Upper lobe of left lung (tissue), 6 donors: ENCODE measurements around the gene DYNC2I2. TPM values are rescaled to one million over a fixed set of nuclear protein-coding genes. Genes with fewer than 3 reads are reported as not detected.

ENCODE experiments used
- ATAC-seq, 2 donors: fragments of 200-7000 bp; cut with Tn5 transposase; one replicate each; pipeline ENCODE4 v1.9.1; 2022; ENCODE audit warnings: mild to moderate bottlenecking in 2 of 2, moderate library complexity in 2 of 2; ENCODE audit not compliant: low FRiP score in 2 of 2
- DNase-seq, 2 donors: peaks; one replicate each; pipeline ENCODE4 v3.0.0-alpha.2; 2019 to 2020
- H3K27ac ChIP-seq, 4 donors: fragments of 200-600 bp; sonication (generic); one replicate each; pipeline ENCODE4 v1.5.1; 2016 to 2019
- H3K27me3 ChIP-seq, 4 donors: fragments of 200-600 bp; sonication (generic); one replicate each; pipeline ENCODE4 v1.5.1; 2017 to 2019
- H3K36me3 ChIP-seq, 4 donors: fragments of 200-600 bp; sonication (generic); one replicate each; pipeline ENCODE4 v1.5.1; 2016 to 2019
- H3K4me1 ChIP-seq, 4 donors: fragments of 200-600 bp; sonication (generic); one replicate each; pipeline ENCODE4 v1.5.1; 2018 to 2019
- H3K4me3 ChIP-seq, 4 donors: fragments of 200-600 bp; sonication (generic); one replicate each; pipeline ENCODE4 v1.5.1; 2017 to 2019; ENCODE audit warnings: mild to moderate bottlenecking in 2 of 4, moderate library complexity in 1 of 4
- H3K9me3 ChIP-seq, 4 donors: fragments of 200-600 bp; sonication (generic); one replicate each; pipeline ENCODE4 v1.5.1; 2018 to 2019
- EP300 ChIP-seq, 4 donors: sonication (generic); formaldehyde crosslinking; IDR thresholded peaks; one replicate each; pipeline ENCODE4 v1.5.1; 2017; ENCODE audit warnings: antibody characterized with exemption in 4 of 4, control low read depth in 2 of 4
- POLR2A ChIP-seq, 4 donors: fragments of 450-650 bp; IDR thresholded peaks; one replicate each; pipeline ENCODE4 v1.5.1; 2016 to 2017; ENCODE audit warnings: antibody characterized with exemption in 4 of 4, mild to moderate bottlenecking in 2 of 4
- POLR2AphosphoS5 ChIP-seq, 2 donors: sonication (generic); formaldehyde crosslinking; IDR thresholded peaks; one replicate each; pipeline ENCODE4 v1.5.1; 2017; ENCODE audit warnings: antibody characterized with exemption in 2 of 2
- WGBS, 2 donors: methylation state at CpG; one replicate each; pipeline ENCODE4 v1.1.5; 2017 to 2018; 5-methylcytosine and 5-hydroxymethylcytosine counted together
- total RNA-seq, 6 donors: library from RNA; depleted of rRNA in 4 of 6; stranded (reverse); fragments of >200 nt in 4 of 6; gene quantifications; one replicate each; pipeline versions ENCODE4 v1.1.0 to v1.2.1, GENCODE V29; 2016 to 2021
- TF ChIP-seq, protein P1 (sequence below), 6 experiments: fragments of 450-650 bp in 4 of 6; fragments of 200-600 bp in 2 of 6; sonication (generic) in 2 of 6; IDR thresholded peaks; one replicate each; pipeline ENCODE4 v1.5.1; 2016 to 2019; ENCODE audit warnings: antibody characterized with exemption in 6 of 6
- donor health status: DM: no; HTN: no; CAD: no; lungs with moderate emphysema.
- donor health status: DM: no; HTN: yes; CAD: no; lungs with severe emphysema.

Gene DYNC2I2
- total RNA-seq, 6 donors from 2014 or later, result 47.8 to 105 (median 76.8) TPM

DNA sequence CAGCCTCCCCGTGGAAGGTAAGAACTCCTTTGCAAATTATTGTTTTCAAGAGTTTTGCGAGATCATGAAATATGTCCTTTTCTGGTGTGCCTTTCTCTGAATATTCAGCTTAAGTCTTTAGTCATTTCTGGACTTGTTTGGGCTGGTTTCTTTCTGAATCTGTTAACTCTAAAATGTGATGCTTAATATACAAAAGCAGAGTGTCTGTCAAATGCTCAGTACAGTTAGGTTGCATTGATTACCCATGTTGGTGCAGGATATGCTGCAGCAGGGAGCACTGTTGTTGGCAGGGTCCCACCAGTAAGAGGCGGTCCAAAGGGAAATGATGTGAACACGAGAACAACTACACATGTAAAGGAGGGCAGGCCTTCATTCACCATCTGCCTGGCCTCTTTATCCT, 56.5 kb downstream of the DYNC2I2 start:
- H3K27me3 ChIP-seq, result no peaks in the 10 kb centered on the region
- H3K9me3 ChIP-seq, result no peaks in the 10 kb centered on the region
- DNase-seq, result no peak
- no peak overlapping the region for H3K27ac ChIP-seq
- H3K4me3 ChIP-seq, result no peak overlapping the region
- H3K4me1 ChIP-seq, result no peaks in the 10 kb centered on the region
- TF ChIP-seq, protein P1, sequence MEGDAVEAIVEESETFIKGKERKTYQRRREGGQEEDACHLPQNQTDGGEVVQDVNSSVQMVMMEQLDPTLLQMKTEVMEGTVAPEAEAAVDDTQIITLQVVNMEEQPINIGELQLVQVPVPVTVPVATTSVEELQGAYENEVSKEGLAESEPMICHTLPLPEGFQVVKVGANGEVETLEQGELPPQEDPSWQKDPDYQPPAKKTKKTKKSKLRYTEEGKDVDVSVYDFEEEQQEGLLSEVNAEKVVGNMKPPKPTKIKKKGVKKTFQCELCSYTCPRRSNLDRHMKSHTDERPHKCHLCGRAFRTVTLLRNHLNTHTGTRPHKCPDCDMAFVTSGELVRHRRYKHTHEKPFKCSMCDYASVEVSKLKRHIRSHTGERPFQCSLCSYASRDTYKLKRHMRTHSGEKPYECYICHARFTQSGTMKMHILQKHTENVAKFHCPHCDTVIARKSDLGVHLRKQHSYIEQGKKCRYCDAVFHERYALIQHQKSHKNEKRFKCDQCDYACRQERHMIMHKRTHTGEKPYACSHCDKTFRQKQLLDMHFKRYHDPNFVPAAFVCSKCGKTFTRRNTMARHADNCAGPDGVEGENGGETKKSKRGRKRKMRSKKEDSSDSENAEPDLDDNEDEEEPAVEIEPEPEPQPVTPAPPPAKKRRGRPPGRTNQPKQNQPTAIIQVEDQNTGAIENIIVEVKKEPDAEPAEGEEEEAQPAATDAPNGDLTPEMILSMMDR (IDR thresholded peaks at IDR 0.05), result no peak
- TF ChIP-seq EP300 (IDR thresholded peaks at IDR 0.05), result no peak
- TF ChIP-seq POLR2AphosphoS5 (IDR thresholded peaks at IDR 0.05), result no peak
- TF ChIP-seq POLR2A (IDR thresholded peaks at IDR 0.05), result no peak
- peaks cover 42 to 100% (median 93%) of the 10 kb centered on the region in 4 donors for H3K36me3 ChIP-seq
- 85 to 86% methylated on average over 4 of the region's 4 CpGs for WGBS, 2 donors
- ATAC-seq, result no peak

- TF ChIP-seq POLR2AphosphoS5 (IDR thresholded peaks at IDR 0.05) (no peak), EP300 (IDR thresholded peaks at IDR 0.05) (no peak), POLR2A (IDR thresholded peaks at IDR 0.05) (no peak)
- TF ChIP-seq, protein P1 (IDR thresholded peaks at IDR 0.05), result no peak
- Histone ChIP-seq H3K4me3 (no peak overlapping the region), H3K9me3 (no peaks in the 10 kb centered on the region), H3K4me1 (no peaks in the 10 kb centered on the region), H3K27me3 (no peaks in the 10 kb centered on the region), H3K27ac (no peak overlapping the region), H3K36me3 (peaks cover 66 to 100% (median 93%) of the 10 kb centered on the region in 4 donors)
- ATAC-seq (no peak), DNase-seq (no peak)
- 75 to 93% methylated on average over 4 of the region's 4 CpGs for WGBS, 2 donors
Observed at GRCh38 chr9:128595471-128595870, 61.2 kb downstream of the DYNC2I2 start.

DNA sequence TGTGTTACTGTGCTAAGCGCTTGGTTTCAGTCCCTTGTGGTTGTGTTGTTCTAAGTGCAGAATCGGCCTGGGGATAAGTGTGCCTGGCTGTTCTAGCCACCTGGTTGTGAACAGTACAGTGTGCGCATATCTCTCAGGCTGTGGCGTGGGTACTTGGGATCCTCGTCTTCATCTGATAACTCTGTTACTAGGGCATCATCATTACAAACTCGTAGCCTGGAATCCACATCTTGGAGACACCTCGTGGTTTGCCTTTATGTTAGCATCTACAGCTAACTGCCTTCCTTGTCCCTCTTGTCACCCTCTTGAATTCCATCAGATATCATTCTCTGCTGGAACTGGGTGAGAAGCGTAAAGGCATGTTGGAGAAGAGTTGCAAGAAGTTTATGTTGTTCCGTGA, 62.8 kb downstream of the DYNC2I2 start:
- H3K9me3 ChIP-seq, result no peaks in the 10 kb centered on the region
- TF ChIP-seq EP300 (IDR thresholded peaks at IDR 0.05), result no peak
- TF ChIP-seq POLR2A (IDR thresholded peaks at IDR 0.05), result no peak
- TF ChIP-seq POLR2AphosphoS5 (IDR thresholded peaks at IDR 0.05), result no peak
- TF ChIP-seq, protein P1 (IDR thresholded peaks at IDR 0.05), result no peak
- no peak overlapping the region for H3K4me3 ChIP-seq
- no peaks in the 10 kb centered on the region for H3K27me3 ChIP-seq
- DNase-seq (no peak), ATAC-seq (no peak)
- WGBS, 2 donors, result 91 to 95% methylated on average over 9 of the region's 9 CpGs
- H3K4me1 ChIP-seq, result no peaks in the 10 kb centered on the region
- no peak overlapping the region for H3K27ac ChIP-seq
- H3K36me3 ChIP-seq, result peaks cover 63 to 100% (median 89%) of the 10 kb centered on the region in 4 donors

GRCh38 chr9:128593039-128593438, 63.6 kb downstream of the DYNC2I2 start:
- Histone ChIP-seq H3K9me3 (no peaks in the 10 kb centered on the region), H3K4me1 (no peaks in the 10 kb centered on the region), H3K27ac (no peak overlapping the region), H3K27me3 (no peaks in the 10 kb centered on the region), H3K36me3 (peaks cover 58 to 100% (median 89%) of the 10 kb centered on the region in 4 donors), H3K4me3 (no peak overlapping the region)
- no peak for TF ChIP-seq EP300 (IDR thresholded peaks at IDR 0.05)
- no peak for TF ChIP-seq POLR2AphosphoS5 (IDR thresholded peaks at IDR 0.05)
- no peak for TF ChIP-seq POLR2A (IDR thresholded peaks at IDR 0.05)
- TF ChIP-seq, protein P1 (IDR thresholded peaks at IDR 0.05), result no peak
- no peak for DNase-seq
- WGBS, 2 donors, result 83 to 91% methylated on average over 6 of the region's 6 CpGs
- ATAC-seq, result no peak

DNA sequence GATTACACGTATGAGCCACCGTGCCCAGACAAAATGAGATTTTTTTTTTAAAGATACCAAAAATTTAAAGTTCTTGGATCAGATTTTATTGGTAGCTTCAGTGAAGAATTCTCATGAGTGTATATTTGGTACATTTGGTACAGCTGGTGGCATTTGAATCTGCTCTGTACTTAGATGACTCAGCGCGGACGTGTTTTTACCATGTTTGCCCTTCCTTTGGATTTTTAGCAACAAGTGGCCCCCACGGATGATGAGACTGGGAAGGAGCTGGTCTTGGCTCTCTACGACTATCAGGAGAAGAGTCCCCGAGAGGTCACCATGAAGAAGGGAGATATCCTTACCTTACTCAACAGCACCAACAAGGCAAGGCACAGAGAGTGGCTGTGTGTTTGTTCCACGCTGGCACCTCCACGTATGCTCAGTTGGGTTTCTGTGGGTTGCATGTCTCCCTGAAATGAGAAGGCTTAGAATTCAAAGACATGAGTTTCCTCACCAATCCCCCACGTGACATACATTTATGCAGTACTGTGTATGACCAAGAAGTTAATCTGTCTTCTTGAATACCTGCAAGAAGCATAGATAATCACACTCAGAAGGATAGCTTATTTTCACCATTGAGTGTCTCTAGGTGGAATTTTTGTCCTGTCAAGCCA, 67.9 kb downstream of the DYNC2I2 start:
- no peaks in the 10 kb centered on the region for H3K9me3 ChIP-seq

More for the DNA sequence above, 67.9 kb downstream of the DYNC2I2 start:
- WGBS, 2 donors, result 90 to 94% methylated on average over 11 of the region's 11 CpGs
- no peak overlapping the region for H3K27ac ChIP-seq
- no peak overlapping the region for H3K4me3 ChIP-seq
- TF ChIP-seq, protein P1 (IDR thresholded peaks at IDR 0.05), result no peak
- no peak for ATAC-seq
- H3K36me3 ChIP-seq, result peaks cover 71 to 100% (median 92%) of the 10 kb centered on the region in 4 donors
- no peaks in the 10 kb centered on the region for H3K27me3 ChIP-seq
- no peak for DNase-seq
- H3K4me1 ChIP-seq, result no peaks in the 10 kb centered on the region
